Measurements from ENCODE around the gene FXYD5. TPM values are rescaled to one million over a fixed set of nuclear protein-coding genes. Genes with fewer than 3 reads are reported as not detected.

FXYD5 gene
- total RNA-seq, 4 donors from 2014 or later, result 10.9 to 86.2 (median 34.2) TPM

DNA sequence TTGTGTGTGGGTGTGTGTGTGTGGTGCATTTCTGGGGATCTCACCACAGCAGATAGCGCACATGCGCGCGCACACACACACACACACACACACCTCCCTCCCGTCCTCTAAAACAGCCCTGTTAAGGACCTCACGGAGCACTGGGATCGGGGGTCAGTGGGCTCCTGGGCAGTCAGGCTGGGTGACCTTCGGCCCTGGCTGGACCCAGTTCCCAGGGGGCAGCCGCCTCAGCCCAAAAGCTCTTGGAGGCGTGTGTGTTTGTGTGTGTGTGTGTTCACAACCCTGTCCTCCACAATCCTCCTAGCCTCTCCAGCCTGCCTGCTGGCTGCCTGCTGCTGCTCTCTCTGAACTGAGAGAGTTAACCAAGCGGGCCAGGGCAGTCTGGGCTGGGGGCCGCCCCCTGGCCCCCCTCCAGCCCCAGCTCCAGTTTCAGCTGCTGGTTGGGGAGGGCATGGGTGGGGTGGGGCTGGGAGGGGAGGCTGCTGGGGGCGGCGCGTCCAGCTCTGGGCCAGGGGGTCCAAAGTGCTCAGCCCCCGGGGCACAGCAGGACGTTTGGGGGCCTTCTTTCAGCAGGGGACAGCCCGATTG lies 16.1 kb upstream of the FXYD5 start, which contains the start of gene FXYD1:
Gene FXYD1 (plus strand): TSS at position 520 of the 588 bp plus-strand sequence. CDS start 1,256 bp downstream, outside the sequence.
- peak within 1 kb of the TSS; percentile 95 to 97 for H3K27ac ChIP-seq
- peak; percentile 79 to 84 for DNase-seq
- H3K36me3 ChIP-seq, result no peaks in the 10 kb centered on the region
- no peaks in the 10 kb centered on the region for H3K27me3 ChIP-seq
- H3K9me3 ChIP-seq, result no peaks in the 10 kb centered on the region
- intact Hi-C loops (cut with DNase I; ENCODE audit: low total_unique reads), result no loop called here
- peaks cover 0 to 5% of the 10 kb centered on the region in 2 donors for H3K4me1 ChIP-seq
- no peak for TF ChIP-seq POLR2A (IDR thresholded peaks at IDR 0.05)
- TF ChIP-seq, protein P1, sequence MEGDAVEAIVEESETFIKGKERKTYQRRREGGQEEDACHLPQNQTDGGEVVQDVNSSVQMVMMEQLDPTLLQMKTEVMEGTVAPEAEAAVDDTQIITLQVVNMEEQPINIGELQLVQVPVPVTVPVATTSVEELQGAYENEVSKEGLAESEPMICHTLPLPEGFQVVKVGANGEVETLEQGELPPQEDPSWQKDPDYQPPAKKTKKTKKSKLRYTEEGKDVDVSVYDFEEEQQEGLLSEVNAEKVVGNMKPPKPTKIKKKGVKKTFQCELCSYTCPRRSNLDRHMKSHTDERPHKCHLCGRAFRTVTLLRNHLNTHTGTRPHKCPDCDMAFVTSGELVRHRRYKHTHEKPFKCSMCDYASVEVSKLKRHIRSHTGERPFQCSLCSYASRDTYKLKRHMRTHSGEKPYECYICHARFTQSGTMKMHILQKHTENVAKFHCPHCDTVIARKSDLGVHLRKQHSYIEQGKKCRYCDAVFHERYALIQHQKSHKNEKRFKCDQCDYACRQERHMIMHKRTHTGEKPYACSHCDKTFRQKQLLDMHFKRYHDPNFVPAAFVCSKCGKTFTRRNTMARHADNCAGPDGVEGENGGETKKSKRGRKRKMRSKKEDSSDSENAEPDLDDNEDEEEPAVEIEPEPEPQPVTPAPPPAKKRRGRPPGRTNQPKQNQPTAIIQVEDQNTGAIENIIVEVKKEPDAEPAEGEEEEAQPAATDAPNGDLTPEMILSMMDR (IDR thresholded peaks at IDR 0.05), result no peak
- H3K4me3 ChIP-seq, result peak within 1 kb of the TSS; percentile 30 to 43

DNA sequence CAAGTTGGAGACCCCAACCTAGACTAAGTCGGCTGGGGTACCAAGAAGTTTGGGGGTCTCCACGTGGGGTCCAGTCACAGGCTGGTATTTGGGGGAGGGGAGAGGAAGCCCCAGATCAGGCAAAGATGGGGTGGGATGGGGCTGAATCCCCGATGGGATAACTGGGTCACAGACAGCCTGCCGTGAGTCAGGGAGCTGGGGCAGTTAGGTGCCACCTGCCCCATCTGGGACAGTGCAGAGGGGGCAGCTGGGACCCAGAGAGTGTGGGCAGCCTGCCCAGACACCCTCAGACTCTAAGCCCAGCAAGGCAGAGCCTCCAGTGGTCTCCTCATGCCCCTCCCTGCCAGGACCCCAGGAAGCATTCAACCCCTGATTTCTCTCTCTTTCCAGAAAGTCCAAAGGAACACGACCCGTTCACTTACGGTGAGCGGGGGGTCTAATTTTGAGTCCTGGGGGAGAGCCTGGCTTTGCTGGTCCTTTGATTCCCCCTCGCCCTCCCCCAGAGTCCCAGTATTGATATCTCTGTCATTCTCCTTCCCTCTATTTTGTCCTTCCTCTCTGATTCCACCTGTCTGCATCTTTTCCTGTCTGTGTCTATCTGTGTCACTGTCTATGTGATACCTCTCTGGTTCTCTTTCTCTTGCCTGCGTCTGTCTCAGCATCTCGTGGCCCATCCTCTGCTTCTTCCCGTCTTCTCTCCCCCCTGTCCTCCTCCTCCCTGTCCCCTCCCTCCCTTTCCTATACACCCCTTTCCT lies 14.2 kb upstream of the FXYD5 start:
- no peaks in the 10 kb centered on the region for H3K27me3 ChIP-seq
- intact Hi-C loops (cut with DNase I; ENCODE audit: low total_unique reads), result no loop called here

DNA sequence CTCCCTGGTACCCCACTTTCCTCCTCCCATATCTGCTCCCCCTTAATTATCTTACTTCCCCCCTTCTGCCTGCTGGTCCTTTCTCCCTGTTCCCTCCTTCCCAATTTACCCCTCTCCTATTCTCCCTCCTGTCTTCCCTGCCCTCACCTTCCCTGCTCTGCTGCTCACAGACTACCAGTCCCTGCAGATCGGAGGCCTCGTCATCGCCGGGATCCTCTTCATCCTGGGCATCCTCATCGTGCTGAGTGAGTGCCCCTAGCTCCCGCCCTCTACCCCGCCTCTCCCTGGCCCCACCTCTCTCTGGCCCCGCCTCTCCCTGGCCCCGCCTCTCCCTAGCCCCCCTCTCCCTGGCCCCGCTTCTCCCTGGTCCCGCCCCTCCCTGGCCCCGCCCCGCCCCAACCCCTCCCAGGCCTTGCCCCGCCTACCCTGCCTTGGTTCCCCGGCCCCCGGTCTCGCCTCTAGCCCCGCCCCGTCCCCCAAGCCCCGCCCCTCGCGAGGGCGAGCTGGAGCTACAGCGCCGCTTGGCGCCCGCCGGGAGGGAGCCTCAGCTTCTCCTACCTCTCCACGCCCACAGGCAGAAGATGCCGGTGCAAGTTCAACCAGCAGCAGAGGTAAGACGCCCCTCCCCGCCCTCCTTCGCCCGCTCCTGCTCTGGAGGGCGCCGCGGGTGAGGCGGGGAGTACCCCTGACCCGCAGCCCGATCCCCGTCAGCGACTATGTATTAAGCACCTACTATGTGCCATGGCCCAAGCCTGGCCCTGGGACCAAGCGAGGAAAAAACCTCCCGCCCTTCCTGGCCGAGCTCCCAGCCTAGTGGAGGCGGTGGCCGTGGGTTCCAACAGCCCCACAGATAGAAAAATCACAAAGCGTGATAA lies 13.3 kb upstream of the FXYD5 start:
- Histone ChIP-seq H3K36me3 (no peaks in the 10 kb centered on the region), H3K27ac (peak overlapping the region; percentile 95 to 97), H3K27me3 (no peaks in the 10 kb centered on the region), H3K9me3 (no peaks in the 10 kb centered on the region), H3K4me3 (peak overlapping the region; percentile 30 to 43), H3K4me1 (peaks cover 0 to 6% of the 10 kb centered on the region in 2 donors)
- intact Hi-C loops (cut with DNase I; ENCODE audit: low total_unique reads), result no loop called here
- peak; percentile 85 to 88 for TF ChIP-seq POLR2A (IDR thresholded peaks at IDR 0.05)
- TF ChIP-seq, protein P1 (IDR thresholded peaks at IDR 0.05), result peak; percentile 54 to 76 (median 64)
- DNase-seq, result peak; percentile 95 to 97

More for the DNA sequence above, 14.2 kb upstream of the FXYD5 start:
- H3K4me1 ChIP-seq, result peaks cover 0 to 6% of the 10 kb centered on the region in 2 donors
- no peak for DNase-seq
- H3K36me3 ChIP-seq, result no peaks in the 10 kb centered on the region
- H3K27ac ChIP-seq, result peak overlapping the region; percentile 95 to 97
- H3K4me3 ChIP-seq, result peak overlapping the region; percentile 30 to 43
- TF ChIP-seq POLR2A (IDR thresholded peaks at IDR 0.05), result no peak
- TF ChIP-seq, protein P1 (IDR thresholded peaks at IDR 0.05), result no peak
- H3K9me3 ChIP-seq, result no peaks in the 10 kb centered on the region

DNA sequence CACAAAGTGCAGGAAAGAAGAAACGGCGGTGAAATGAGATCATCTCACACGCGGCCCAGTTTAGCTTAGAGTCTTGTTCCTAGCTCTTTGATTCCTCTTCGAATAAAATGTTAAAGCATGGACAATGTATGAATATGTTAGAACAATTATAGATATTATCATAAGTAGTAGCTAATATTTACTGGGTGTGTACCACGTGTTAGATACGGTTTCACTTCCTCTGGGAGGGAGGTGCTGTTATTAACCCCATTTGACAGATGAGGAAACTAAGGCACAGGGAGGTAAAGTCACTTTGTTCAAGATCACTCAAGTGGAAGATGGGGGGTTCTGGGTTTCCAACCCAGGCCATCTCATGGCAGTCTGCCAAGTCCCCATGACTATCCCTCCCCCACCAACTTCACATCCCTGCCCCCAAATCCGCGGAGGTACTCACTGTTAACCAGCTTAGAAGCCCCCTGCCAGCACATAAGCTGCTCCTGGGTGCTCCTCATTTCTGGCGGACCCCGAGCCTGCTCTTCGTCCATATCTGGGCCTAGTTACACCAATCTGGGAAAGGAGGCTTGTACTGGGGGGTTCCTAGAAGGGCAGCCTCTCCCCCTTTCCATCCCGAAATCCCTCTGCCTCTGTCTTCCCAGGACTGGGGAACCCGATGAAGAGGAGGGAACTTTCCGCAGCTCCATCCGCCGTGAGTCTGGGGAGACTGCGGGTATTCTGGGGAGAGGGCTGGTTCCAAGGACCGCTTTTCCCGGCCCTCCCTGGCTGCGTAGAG lies 12.5 kb upstream of the FXYD5 start:
- intact Hi-C loops (cut with DNase I; ENCODE audit: low total_unique reads), result no loop called here
- H3K27ac ChIP-seq, result peak overlapping the region; percentile 44 to 66
- DNase-seq, result peak in 1 of 2 donors; percentile 54
- TF ChIP-seq, protein P1 (IDR thresholded peaks at IDR 0.05), result no peak
- no peak for TF ChIP-seq POLR2A (IDR thresholded peaks at IDR 0.05)
- peaks cover 0 to 6% of the 10 kb centered on the region in 2 donors for H3K4me1 ChIP-seq
- no peaks in the 10 kb centered on the region for H3K9me3 ChIP-seq
- H3K36me3 ChIP-seq, result no peaks in the 10 kb centered on the region
- H3K4me3 ChIP-seq, result no peak overlapping the region
- H3K27me3 ChIP-seq, result no peaks in the 10 kb centered on the region

All from uterus (tissue), 4 donors.